ENCODE results near the gene KCTD1.

DNA sequence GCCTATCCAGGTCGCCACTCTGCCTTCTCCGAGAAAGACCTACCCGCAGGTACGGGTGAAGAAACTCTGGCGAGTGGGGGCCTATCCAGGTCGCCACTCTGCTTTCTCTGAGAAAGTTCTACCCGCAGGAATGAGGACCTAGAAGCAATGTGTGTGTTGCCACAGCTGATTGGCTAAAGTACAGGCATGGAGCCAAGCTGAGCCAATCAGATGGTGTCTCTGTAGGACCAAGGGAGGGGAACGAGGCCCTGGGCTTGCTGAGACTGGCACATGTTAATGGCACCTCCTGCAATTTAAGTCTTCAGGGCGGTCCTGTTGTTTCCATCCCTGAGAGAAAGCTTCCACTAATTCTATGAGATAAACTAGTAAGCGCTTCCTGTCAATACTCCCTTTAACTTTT is 82.3 kb downstream of the KCTD1 start:
- no peak for TF ChIP-seq POLR2A (IDR thresholded peaks at IDR 0.05; ENCODE audit: low read length)
- no peak for TF ChIP-seq GATA1 (IDR thresholded peaks at IDR 0.05; ENCODE audit: low read depth, low read length)

Measured in erythroblast (primary cell).